ACHN (cell line): ENCODE data around the gene AKAP7.

Source experiments
- DNase-seq: peaks from one replicate; pipeline ENCODE4 v3.0.0-alpha.2; 2015
- in situ Hi-C: cut with HindIII; loops from 2 replicates; pipeline ENCODE4 v1.10.0; 2017; ENCODE audit warnings: low sequenced_read_pairs, low pct_ligation_motif_present, low pct_unique_long_range_greater_than_20kb

The AKAP7 gene

GRCh38 chr6:131129689-131130553, 5.3 kb upstream of the AKAP7 start:
- no peak for DNase-seq
- in situ Hi-C loops = no loop called here

GRCh38 chr6:131130554-131130940, 4.7 kb upstream of the AKAP7 start:
- in situ Hi-C loops = no loop called here

DNA sequence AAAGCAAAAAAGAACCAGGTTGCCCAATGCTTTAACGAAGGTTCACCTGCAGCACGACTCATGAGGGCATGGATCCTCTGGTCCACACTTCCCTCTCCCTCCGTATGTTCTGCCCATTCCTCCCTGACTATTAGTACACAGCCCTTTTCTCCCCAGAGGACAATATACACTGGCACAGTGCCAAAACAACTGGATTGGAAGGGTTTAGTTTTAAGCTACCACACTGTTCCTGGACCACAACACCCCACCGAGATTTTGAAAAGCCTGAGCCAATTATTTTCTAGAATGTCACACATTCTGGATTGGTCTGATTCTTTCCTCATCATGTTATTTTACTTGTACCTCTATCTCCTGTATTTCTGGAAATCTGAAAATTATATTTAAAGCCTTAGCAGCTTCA, 2.9 kb upstream of the AKAP7 start:
- in situ Hi-C loops = no loop called here
- no peak for DNase-seq

More at GRCh38 chr6:131130554-131130940, 4.7 kb upstream of the AKAP7 start:
- DNase-seq = peak; percentile 41

GRCh38 chr6:131134220-131134979, 867 bp upstream of the AKAP7 start:
- in situ Hi-C loops = no loop called here

GRCh38 chr6:131134980-131135243, 355 bp upstream of the AKAP7 start:
- no peak for DNase-seq
- in situ Hi-C loops = no loop called here

More at GRCh38 chr6:131134220-131134979, 867 bp upstream of the AKAP7 start:
- DNase-seq = no peak

DNA sequence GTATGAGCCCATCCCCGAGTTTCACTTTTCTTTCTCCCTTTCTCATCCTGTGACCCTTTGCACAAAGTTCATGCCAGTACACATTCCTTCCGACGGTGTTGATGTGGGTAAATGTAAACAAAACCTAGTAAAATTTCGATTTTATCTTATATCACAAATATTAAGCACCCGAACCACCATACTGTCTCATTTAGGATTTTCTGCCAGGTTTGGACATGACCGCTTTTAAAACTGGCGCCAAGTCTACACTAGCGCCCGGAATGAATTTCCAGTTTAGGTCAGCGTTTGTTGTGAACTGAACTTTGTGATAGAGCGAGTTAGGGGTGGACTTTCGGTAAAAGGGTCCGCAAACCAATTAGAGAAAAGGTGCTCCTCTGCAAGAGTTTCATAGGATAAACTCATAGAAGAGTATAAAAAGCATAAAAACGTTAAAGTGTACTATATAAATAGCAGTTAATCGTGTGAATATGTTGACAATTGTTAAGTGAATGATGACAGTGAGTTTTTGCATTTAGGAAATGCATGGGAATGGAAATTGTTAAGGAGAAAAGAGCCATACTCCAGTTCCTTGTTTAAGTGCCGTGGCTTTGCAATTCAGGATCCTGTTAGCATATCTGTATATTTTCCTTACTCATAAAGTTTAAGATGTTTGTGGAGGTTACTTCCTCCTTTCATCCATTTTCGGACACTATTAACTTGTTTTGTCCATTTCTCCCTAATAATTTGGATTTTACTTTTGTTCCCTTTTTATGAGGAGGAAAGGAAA, 937 bp downstream of the AKAP7 start:
- peak; percentile 36 for DNase-seq
- in situ Hi-C loops = no loop called here

GRCh38 chr6:131139599-131139998, 4.3 kb downstream of the AKAP7 start:
- in situ Hi-C loops = no loop called here
- no peak for DNase-seq

DNA sequence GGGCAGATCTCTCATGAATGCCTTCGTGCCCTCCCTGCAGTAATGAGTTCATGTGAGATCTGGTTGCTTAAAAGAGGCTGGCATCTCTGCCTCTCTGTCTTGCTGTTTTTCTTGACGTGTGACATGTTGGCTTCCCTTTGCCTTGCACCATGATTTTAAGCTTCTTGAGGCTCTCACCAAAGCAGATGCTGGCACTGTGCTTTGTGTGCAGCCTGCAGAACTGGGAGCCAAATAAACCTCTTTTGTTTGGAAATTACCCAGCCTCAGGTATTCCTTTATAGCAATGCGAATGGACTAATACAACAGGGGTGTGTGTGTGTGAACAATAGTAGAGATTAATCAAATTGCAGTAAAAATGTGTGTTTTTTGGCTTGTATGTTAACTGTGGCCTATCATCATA, 8.1 kb downstream of the AKAP7 start:
- in situ Hi-C loops = no loop called here
- no peak for DNase-seq

- in situ Hi-C loops = no loop called here
- no peak for DNase-seq
Measured at GRCh38 chr6:131146865-131147264, 11.6 kb downstream of the AKAP7 start.

- no peak for DNase-seq
- in situ Hi-C loops = no loop called here
Measured at GRCh38 chr6:131156411-131156810, 21.1 kb downstream of the AKAP7 start.

- in situ Hi-C loops = no loop called here
- DNase-seq = no peak
Measured at GRCh38 chr6:131159578-131159977, 24.3 kb downstream of the AKAP7 start.

DNA sequence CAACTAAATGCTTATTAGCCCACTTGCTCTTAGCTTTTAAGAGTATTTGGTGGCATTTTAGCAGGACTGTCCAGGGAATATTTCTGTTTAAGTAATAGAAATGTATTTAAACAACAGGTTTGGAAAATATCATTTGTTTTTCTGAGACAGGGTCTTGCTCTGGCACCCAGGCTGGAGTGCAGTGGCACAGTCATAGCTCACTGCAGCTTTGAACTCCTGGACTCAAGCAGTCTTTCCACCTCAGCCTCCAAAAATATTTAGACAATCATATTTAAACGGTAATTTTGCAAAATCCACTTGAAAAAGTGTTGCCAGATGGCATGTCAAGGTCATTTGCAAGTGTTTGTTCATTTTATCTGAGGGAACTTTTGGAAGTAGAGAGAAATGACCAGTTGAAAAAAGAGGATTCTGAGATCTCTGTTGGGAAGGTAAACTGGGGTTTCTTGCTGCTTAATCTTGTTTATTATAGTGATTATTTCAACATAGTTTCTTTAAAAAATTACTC, 25.0 kb downstream of the AKAP7 start:
- in situ Hi-C loops = no loop called here
- no peak for DNase-seq

- no peak for DNase-seq
- in situ Hi-C loops = no loop called here
Measured at GRCh38 chr6:131161987-131162386, 26.7 kb downstream of the AKAP7 start.

GRCh38 chr6:131163886-131164285, 28.6 kb downstream of the AKAP7 start:
- no peak for DNase-seq
- in situ Hi-C loops = no loop called here

- in situ Hi-C loops = no loop called here
- no peak for DNase-seq
Measured at GRCh38 chr6:131164506-131164905, 29.2 kb downstream of the AKAP7 start.

DNA sequence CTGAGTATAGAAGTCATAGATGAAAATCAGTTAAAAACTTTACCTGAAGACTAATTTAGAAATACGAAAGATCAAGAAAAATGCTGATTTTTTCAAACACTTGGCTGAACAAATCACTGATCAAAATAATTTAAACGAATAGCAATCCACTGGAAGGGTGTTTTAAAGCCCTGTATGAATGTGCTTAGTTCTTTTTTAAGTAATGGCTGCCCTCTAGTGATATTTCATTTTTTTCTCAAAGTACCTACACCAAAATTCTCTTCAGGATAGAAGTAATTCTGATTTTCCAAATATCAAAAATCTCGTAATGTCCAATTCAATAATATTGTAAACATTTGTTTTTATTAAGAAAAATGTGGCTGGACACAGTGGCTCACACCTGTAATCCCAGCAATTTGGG, 32.5 kb downstream of the AKAP7 start:
- DNase-seq = peak; percentile 6
- in situ Hi-C loops = no loop called here

GRCh38 chr6:131169613-131170012, 34.3 kb downstream of the AKAP7 start:
- in situ Hi-C loops = no loop called here
- DNase-seq = no peak

- DNase-seq = no peak
- in situ Hi-C loops = no loop called here
Measured at GRCh38 chr6:131172222-131172621, 37.0 kb downstream of the AKAP7 start.

DNA sequence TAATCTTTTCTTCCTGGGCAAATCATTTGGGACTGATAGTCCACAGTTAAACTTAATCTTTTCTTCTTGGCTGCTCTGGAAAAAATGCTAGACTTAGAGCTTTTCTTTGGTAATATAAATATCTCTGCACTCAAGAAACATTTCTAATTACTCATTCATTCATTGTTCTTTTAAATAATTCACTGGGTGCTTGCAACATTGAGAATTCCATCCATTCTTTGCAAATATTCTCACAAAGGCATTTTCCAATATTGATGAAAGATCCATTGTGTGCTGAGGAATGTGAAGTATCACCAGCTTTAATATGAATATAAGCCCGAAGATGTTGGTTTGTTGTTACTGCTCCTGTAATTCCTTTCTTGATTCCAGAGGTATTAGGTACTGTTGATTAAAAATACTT, 38.4 kb downstream of the AKAP7 start:
- in situ Hi-C loops = no loop called here
- DNase-seq = no peak
